Panc1 (cell line): ENCODE data around the gene SH3RF2.

Experiments used
- TF ChIP-seq, protein P1 (sequence below): fragments of 450-650 bp; IDR thresholded peaks from 2 replicates; pipeline ENCODE4 v1.5.1; 2017; ENCODE audit warnings: mild to moderate bottlenecking
- TF ChIP-seq, protein P2 (sequence below), 2 experiments: IDR thresholded peaks; 2 replicates each; pipeline ENCODE4 v1.6.1; 2011 to 2012; ENCODE audit warnings: low read depth in 2 of 2, control low read depth in 1 of 2, low read length in 1 of 2, mild to moderate bottlenecking in 1 of 2, moderate library complexity in 1 of 2; ENCODE audit not compliant: insufficient read depth in 1 of 2

DNA sequence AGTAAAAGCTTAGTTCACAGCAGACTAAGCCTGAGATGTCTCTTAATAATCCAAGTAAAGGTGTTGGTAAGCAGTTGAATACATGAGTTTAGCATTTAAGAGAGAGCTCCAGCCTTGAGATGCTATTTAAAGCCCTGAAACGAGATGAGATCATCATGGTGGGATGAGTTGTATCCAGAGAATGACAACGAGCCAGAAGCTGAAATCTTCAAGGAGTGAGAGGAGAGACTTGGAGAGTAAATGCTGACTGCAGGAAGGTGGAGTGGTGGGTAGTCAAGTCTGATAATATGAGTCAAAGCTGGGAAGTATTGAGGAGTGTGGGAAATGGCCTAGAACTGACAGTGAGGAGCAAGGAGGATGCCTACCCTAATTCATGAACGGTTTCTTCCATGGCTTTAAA is 115.3 kb downstream of the SH3RF2 start:
- TF ChIP-seq, protein P1, sequence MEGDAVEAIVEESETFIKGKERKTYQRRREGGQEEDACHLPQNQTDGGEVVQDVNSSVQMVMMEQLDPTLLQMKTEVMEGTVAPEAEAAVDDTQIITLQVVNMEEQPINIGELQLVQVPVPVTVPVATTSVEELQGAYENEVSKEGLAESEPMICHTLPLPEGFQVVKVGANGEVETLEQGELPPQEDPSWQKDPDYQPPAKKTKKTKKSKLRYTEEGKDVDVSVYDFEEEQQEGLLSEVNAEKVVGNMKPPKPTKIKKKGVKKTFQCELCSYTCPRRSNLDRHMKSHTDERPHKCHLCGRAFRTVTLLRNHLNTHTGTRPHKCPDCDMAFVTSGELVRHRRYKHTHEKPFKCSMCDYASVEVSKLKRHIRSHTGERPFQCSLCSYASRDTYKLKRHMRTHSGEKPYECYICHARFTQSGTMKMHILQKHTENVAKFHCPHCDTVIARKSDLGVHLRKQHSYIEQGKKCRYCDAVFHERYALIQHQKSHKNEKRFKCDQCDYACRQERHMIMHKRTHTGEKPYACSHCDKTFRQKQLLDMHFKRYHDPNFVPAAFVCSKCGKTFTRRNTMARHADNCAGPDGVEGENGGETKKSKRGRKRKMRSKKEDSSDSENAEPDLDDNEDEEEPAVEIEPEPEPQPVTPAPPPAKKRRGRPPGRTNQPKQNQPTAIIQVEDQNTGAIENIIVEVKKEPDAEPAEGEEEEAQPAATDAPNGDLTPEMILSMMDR: no peak
- TF ChIP-seq, protein P2, sequence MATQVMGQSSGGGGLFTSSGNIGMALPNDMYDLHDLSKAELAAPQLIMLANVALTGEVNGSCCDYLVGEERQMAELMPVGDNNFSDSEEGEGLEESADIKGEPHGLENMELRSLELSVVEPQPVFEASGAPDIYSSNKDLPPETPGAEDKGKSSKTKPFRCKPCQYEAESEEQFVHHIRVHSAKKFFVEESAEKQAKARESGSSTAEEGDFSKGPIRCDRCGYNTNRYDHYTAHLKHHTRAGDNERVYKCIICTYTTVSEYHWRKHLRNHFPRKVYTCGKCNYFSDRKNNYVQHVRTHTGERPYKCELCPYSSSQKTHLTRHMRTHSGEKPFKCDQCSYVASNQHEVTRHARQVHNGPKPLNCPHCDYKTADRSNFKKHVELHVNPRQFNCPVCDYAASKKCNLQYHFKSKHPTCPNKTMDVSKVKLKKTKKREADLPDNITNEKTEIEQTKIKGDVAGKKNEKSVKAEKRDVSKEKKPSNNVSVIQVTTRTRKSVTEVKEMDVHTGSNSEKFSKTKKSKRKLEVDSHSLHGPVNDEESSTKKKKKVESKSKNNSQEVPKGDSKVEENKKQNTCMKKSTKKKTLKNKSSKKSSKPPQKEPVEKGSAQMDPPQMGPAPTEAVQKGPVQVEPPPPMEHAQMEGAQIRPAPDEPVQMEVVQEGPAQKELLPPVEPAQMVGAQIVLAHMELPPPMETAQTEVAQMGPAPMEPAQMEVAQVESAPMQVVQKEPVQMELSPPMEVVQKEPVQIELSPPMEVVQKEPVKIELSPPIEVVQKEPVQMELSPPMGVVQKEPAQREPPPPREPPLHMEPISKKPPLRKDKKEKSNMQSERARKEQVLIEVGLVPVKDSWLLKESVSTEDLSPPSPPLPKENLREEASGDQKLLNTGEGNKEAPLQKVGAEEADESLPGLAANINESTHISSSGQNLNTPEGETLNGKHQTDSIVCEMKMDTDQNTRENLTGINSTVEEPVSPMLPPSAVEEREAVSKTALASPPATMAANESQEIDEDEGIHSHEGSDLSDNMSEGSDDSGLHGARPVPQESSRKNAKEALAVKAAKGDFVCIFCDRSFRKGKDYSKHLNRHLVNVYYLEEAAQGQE (IDR thresholded peaks at IDR 0.05; ENCODE audit: insufficient read depth in 1 of 2, low read depth in 2 of 2, low read length in 1 of 2): no peak
